GM12891 (cell line): Measurements from ENCODE around the gene XPNPEP3.

Experiments
- DNase-seq: peaks from one replicate; pipeline ENCODE4 v3.0.0; 2011; ENCODE audit warnings: low spot score; ENCODE audit not compliant: insufficient read length
- FAIRE-seq: peaks from 2 replicates; lab custom pipeline; 2011; peaks lifted over from hg19 to GRCh38; lab: Jason Lieb, UNC
- PAX5 ChIP-seq: IDR thresholded peaks from 2 replicates; pipeline ENCODE4 v1.6.1; 2011; ENCODE audit warnings: low read length, moderate library complexity, mild to moderate bottlenecking; ENCODE audit not compliant: insufficient read depth, severe bottlenecking
- POLR2A ChIP-seq: IDR thresholded peaks from 2 replicates; pipeline ENCODE4 v1.6.1; 2011; ENCODE audit warnings: low read depth, low read length, control low read depth
- POLR2AphosphoS5 ChIP-seq: IDR thresholded peaks from 2 replicates; pipeline ENCODE4 v1.6.1; 2011; ENCODE audit warnings: low read depth, low read length, control low read depth
- POU2F2 ChIP-seq: IDR thresholded peaks from 2 replicates; pipeline ENCODE4 v1.6.1; 2011; ENCODE audit warnings: low read depth, mild to moderate bottlenecking, control low read depth, low read length, moderate library complexity
- SPI1 ChIP-seq: IDR thresholded peaks from 2 replicates; pipeline ENCODE4 v1.6.1; 2011; ENCODE audit warnings: low read depth, low read length, control low read depth
- TAF1 ChIP-seq: IDR thresholded peaks from 2 replicates; pipeline ENCODE4 v1.6.1; 2011; ENCODE audit warnings: low read depth, low read length, control low read depth

Gene XPNPEP3

GRCh38 chr22:40922484-40923303 is 65.7 kb downstream of the XPNPEP3 start:
- FAIRE-seq, result peak; percentile 88
- peak; percentile 14 for DNase-seq
- TF ChIP-seq POLR2A (no peak), POLR2AphosphoS5 (no peak), POU2F2 (no peak)

GRCh38 chr22:40928657-40929056 is 71.7 kb downstream of the XPNPEP3 start:
- no peak for FAIRE-seq
- TF ChIP-seq TAF1 (no peak), POU2F2 (no peak), SPI1 (no peak), PAX5 (no peak)

GRCh38 chr22:40932396-40932795 is 75.4 kb downstream of the XPNPEP3 start:
- no peak for TF ChIP-seq POLR2A
- no peak for TF ChIP-seq SPI1
- no peak for TF ChIP-seq POLR2AphosphoS5
- no peak for TF ChIP-seq POU2F2
- no peak for TF ChIP-seq PAX5
- no peak for TF ChIP-seq TAF1
- no peak for FAIRE-seq
- DNase-seq, result no peak

More at GRCh38 chr22:40928657-40929056, 71.7 kb downstream of the XPNPEP3 start:
- DNase-seq, result no peak

GRCh38 chr22:40939202-40939601 is 82.3 kb downstream of the XPNPEP3 start:
- TF ChIP-seq POLR2A, result no peak
- no peak for TF ChIP-seq PAX5
- TF ChIP-seq TAF1, result no peak
- no peak for TF ChIP-seq POLR2AphosphoS5
- no peak for TF ChIP-seq SPI1
- TF ChIP-seq POU2F2, result no peak
- FAIRE-seq, result peak; percentile 20
- DNase-seq, result no peak

- DNase-seq, result peak; percentile 90
- TF ChIP-seq POLR2AphosphoS5 (peak; percentile 91), TAF1 (peak; percentile 97), POLR2A (peak; percentile 95), POU2F2 (peak; percentile 64; the same call in 1 of the 2 replicates), SPI1 (no peak), PAX5 (peak; percentile 53)
- peak; percentile 100 for FAIRE-seq
Observed at GRCh38 chr22:40950962-40951794, 94.2 kb downstream of the XPNPEP3 start, which contains the start of gene RBX1. Gene RBX1 (plus strand): TSS chr22:40951378. CDS start chr22:40951399, 21 bp downstream.

GRCh38 chr22:40951795-40952605 is 95.1 kb downstream of the XPNPEP3 start:
- peak; percentile 79 for TF ChIP-seq TAF1
- 0 out of 2 replicates have a peak, but pooled peaks have one; percentile 30 for TF ChIP-seq POLR2A
- TF ChIP-seq POLR2AphosphoS5, result no peak; the same call in 1 of the 2 replicates
- TF ChIP-seq SPI1, result 0 out of 2 replicates have a peak, but pooled peaks have one; percentile 8
- no peak for TF ChIP-seq POU2F2
- no peak for DNase-seq
- no peak for FAIRE-seq

- DNase-seq (no peak), FAIRE-seq (no peak)
- TF ChIP-seq POU2F2 (no peak), SPI1 (no peak), TAF1 (no peak), POLR2A (no peak), PAX5 (no peak), POLR2AphosphoS5 (no peak)
Observed at GRCh38 chr22:40953471-40953870, 96.5 kb downstream of the XPNPEP3 start.

GRCh38 chr22:40954113-40954512 is 97.2 kb downstream of the XPNPEP3 start:
- FAIRE-seq (no peak), DNase-seq (no peak)
- TF ChIP-seq POLR2A (no peak), POLR2AphosphoS5 (no peak), TAF1 (no peak), SPI1 (no peak), PAX5 (no peak), POU2F2 (no peak)

GRCh38 chr22:40955571-40955970 is 98.6 kb downstream of the XPNPEP3 start:
- no peak for FAIRE-seq
- no peak for DNase-seq
- TF ChIP-seq TAF1, result no peak
- no peak for TF ChIP-seq POU2F2
- TF ChIP-seq POLR2AphosphoS5, result no peak
- TF ChIP-seq SPI1, result no peak
- no peak for TF ChIP-seq PAX5
- no peak for TF ChIP-seq POLR2A
